PC-9 (cell line): Measurements from ENCODE around the gene RNF220. TPM values are rescaled to one million over a fixed set of nuclear protein-coding genes. Genes with fewer than 3 reads are reported as not detected.

Source experiments
- BruUV-seq: library from RNA; stranded (reverse); fragments of 400-500 nt; replicated peaks from 2 replicates; lab custom pipeline; 2021; lab: Mats Ljungman, UMichigan
- CTCF ChIA-PET: fragments of 300-600 bp; sonication (Branson Sonifier 250); formaldehyde crosslinking; loops from one replicate; lab custom pipeline; 2022; ENCODE audit warnings: antibody characterized with exemption; lab: Charles Lee
- POLR2A ChIA-PET: fragments of 300-600 bp; sonication (Branson Sonifier 250); formaldehyde crosslinking; loops from one replicate; lab custom pipeline; 2022; ENCODE audit warnings: antibody characterized with exemption; ENCODE audit not compliant: unreplicated experiment; lab: Charles Lee
- DNase-seq, 2 experiments: peaks; one replicate each; pipeline versions ENCODE4 v3.0.0 to v3.0.0-alpha.2; 2015 to 2022; ENCODE audit warnings: mixed read lengths in 1 of 2
- H2AFZ ChIP-seq: fragments of 200-600 bp; sonication (generic); 2 replicates; pipeline ENCODE4 v1.8.1; 2017; ENCODE audit warnings: antibody characterized with exemption
- H3F3A ChIP-seq: fragments of 200-600 bp; sonication (generic); 2 replicates; pipeline ENCODE4 v1.8.1; 2017; ENCODE audit warnings: antibody characterized with exemption, mild to moderate bottlenecking, low read depth; ENCODE audit not compliant: insufficient read depth
- H3K27ac ChIP-seq: fragments of 200-600 bp; sonication (generic); 2 replicates; pipeline ENCODE4 v1.6.1; 2016; ENCODE audit warnings: mixed run types
- H3K27me3 ChIP-seq: fragments of 200-600 bp; sonication (generic); 2 replicates; pipeline ENCODE4 v1.6.1; 2016; ENCODE audit warnings: low read depth, mixed run types; ENCODE audit not compliant: insufficient read depth
- H3K36me3 ChIP-seq: fragments of 200-600 bp; sonication (generic); 2 replicates; pipeline ENCODE4 v1.6.1; 2016; ENCODE audit warnings: low read depth, mixed run types
- H3K4me1 ChIP-seq: fragments of 200-600 bp; sonication (generic); replicated peaks from 2 replicates; pipeline ENCODE4 v1.6.1; 2016; ENCODE audit warnings: mixed run types; ENCODE audit not compliant: insufficient read depth
- H3K4me2 ChIP-seq: fragments of 200-600 bp; sonication (generic); 2 replicates; pipeline ENCODE4 v1.6.1; 2017; ENCODE audit warnings: mixed run types
- H3K4me3 ChIP-seq: fragments of 200-600 bp; sonication (generic); 2 replicates; pipeline ENCODE4 v1.6.1; 2016; ENCODE audit warnings: mixed run types
- H3K79me2 ChIP-seq: fragments of 200-600 bp; sonication (generic); 2 replicates; pipeline ENCODE4 v1.6.1; 2017; ENCODE audit warnings: low read depth, mixed run types
- H3K9me2 ChIP-seq: fragments of 200-600 bp; sonication (generic); 2 replicates; pipeline ENCODE4 v1.8.1; 2017; ENCODE audit warnings: mild to moderate bottlenecking; ENCODE audit not compliant: insufficient read depth
- H3K9me3 ChIP-seq: fragments of 200-600 bp; sonication (generic); 2 replicates; pipeline ENCODE4 v1.8.1; 2016; ENCODE audit warnings: low read depth; ENCODE audit not compliant: insufficient read depth
- H4K20me1 ChIP-seq: fragments of 200-600 bp; sonication (generic); 2 replicates; pipeline ENCODE4 v1.8.1; 2017; ENCODE audit not compliant: insufficient read depth
- EZH2 ChIP-seq: fragments of 200-600 bp; sonication (generic); IDR thresholded peaks from 2 replicates; pipeline ENCODE4 v1.8.0; 2017; ENCODE audit warnings: antibody characterized with exemption, low read depth
- intact Hi-C: fragments of 100-400 bp; cut with micrococcal nuclease; formaldehyde crosslinking; loops from one replicate; pipeline ENCODE4 v1.10.0; 2022; ENCODE audit not compliant: unreplicated experiment
- total RNA-seq: library from RNA; stranded (reverse); gene quantifications from 2 replicates; pipeline ENCODE4 v1.2.3, GENCODE V29; 2021
- TF ChIP-seq, protein P1 (sequence below): fragments of 200-600 bp; sonication (generic); conservative IDR thresholded peaks from 2 replicates; pipeline ENCODE4 v1.6.1; 2017; ENCODE audit warnings: mixed run types, antibody characterized with exemption, mild to moderate bottlenecking, moderate library complexity

The RNF220 gene
- total RNA-seq, 1 experiment from 2014 or later: 82.9 TPM

DNA sequence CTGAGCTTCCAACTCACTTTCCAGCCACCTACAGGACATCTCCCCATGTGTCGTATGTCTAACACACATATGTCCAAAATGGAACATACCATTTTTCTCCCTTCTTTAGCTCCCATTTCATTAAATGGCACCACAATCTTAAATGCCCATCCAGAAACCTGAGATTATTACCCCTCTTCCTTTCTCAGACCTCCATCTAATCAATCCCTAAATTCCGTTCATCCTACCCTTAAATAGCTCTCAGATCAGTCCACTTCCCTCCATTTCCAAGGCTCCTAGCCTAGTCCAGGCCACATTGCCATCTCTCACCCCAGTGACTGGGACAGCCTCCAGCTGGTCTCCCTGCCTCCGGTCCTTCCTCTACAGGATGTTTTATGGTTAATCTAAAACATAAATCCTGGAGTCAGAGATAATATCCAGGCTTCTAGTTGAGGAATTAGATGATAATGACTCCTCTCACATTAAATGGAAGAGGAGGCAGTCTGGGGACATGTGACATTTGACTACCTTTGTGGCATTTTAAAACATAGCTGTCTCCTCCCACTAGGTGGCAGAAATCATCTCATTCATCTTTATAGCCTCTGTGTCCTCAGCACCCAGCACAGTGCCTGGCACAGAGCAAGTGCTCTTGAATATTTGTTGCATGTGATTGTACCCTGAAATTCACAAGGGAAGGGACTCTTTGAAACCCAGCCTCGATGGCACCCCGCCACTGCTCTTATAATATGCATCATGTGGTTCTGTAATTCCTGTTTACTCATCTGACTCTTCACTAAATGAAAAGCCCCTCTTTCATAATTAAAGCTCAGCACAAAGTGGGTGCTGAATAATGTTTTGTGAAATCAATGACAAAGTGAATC lies 166.9 kb downstream of the RNF220 start:
- Histone ChIP-seq H3K9me2 (no peaks in the 10 kb centered on the region), H3K79me2 (no peaks in the 10 kb centered on the region), H3K27ac (no peak overlapping the region), H3F3A (no peaks in the 10 kb centered on the region; the same call in 1 of the 2 replicates), H3K4me2 (no peak overlapping the region), H4K20me1 (no peaks in the 10 kb centered on the region), H3K36me3 (no peaks in the 10 kb centered on the region), H3K27me3 (no peaks in the 10 kb centered on the region), H3K4me1 (peaks cover 18% of the 10 kb centered on the region), H3K4me3 (no peak overlapping the region), H2AFZ (no peak overlapping the region), H3K9me3 (no peaks in the 10 kb centered on the region)
- DNase-seq: no peak
- ChIA-PET POLR2A (interaction anchor here (0.6 to 0.7 kb wide), 2 partner anchors 9 to 18 kb away, joined by 3 to 4 read pairs; no protein-coding TSS in a partner anchor), CTCF (interaction anchor here (1.2 to 2.1 kb wide), 4 partner anchors 18 to 182 kb away, joined by 3 to 10 read pairs (median 6); no protein-coding TSS in a partner anchor)
- TF ChIP-seq, protein P1, sequence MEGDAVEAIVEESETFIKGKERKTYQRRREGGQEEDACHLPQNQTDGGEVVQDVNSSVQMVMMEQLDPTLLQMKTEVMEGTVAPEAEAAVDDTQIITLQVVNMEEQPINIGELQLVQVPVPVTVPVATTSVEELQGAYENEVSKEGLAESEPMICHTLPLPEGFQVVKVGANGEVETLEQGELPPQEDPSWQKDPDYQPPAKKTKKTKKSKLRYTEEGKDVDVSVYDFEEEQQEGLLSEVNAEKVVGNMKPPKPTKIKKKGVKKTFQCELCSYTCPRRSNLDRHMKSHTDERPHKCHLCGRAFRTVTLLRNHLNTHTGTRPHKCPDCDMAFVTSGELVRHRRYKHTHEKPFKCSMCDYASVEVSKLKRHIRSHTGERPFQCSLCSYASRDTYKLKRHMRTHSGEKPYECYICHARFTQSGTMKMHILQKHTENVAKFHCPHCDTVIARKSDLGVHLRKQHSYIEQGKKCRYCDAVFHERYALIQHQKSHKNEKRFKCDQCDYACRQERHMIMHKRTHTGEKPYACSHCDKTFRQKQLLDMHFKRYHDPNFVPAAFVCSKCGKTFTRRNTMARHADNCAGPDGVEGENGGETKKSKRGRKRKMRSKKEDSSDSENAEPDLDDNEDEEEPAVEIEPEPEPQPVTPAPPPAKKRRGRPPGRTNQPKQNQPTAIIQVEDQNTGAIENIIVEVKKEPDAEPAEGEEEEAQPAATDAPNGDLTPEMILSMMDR: peak; percentile 76
- TF ChIP-seq EZH2: no peak
- intact Hi-C loops: no loop called here
- BruUV-seq: no TSS peak

DNA sequence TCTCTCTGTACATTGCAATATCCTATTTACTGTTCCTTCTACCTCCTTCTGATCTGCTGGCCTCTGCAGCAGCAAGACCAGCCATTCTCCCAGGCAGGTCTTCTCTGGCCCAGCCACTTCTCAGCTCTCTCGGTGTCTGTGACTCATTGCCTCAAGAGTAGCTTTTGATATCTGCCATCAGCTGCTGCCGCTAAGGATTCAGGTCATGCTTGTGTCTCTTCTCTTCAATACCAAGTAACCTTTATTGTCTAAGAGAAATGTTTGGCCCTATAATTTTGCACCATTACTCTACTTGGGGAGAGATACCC lies 167.5 kb downstream of the RNF220 start:
- Histone ChIP-seq H3K4me3 (no peak overlapping the region), H3K4me2 (no peak overlapping the region), H3K36me3 (no peaks in the 10 kb centered on the region), H3K4me1 (peaks cover 16% of the 10 kb centered on the region), H3K27ac (no peak overlapping the region), H3K9me2 (no peaks in the 10 kb centered on the region), H3F3A (no peaks in the 10 kb centered on the region; the same call in 1 of the 2 replicates), H2AFZ (no peak overlapping the region), H3K9me3 (no peaks in the 10 kb centered on the region), H3K27me3 (no peaks in the 10 kb centered on the region), H4K20me1 (no peaks in the 10 kb centered on the region), H3K79me2 (no peaks in the 10 kb centered on the region)
- no peak for TF ChIP-seq EZH2
- TF ChIP-seq, protein P1: no peak
- CTCF ChIA-PET: interaction anchor here (1.2 to 2.1 kb wide), 4 partner anchors 19 to 182 kb away, joined by 3 to 10 read pairs (median 6); no protein-coding TSS in a partner anchor
- no peak for DNase-seq
- BruUV-seq: no TSS peak
- intact Hi-C loops: no loop called here
- POLR2A ChIA-PET: interaction anchor here (0.7 kb wide), 1 partner anchor 8 kb away, joined by 4 read pairs; no protein-coding TSS in a partner anchor

DNA sequence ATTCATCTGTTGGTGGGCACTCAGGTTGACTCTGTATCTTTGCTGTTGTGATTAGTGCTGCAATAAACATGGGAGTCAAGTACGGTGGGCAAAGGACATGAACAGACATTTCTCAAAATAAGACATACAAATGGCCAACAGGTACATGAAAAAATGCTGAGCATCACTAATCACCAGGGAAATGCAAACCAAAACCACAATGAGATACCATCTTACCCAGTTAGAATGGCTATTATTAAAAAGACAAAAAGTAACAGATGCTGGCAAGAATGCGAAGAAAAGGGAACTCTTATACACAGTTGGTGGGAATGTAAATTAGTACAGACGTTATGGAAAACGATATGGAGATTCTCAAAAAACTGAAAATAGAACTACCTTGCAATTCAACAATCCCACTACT lies 170.3 kb downstream of the RNF220 start:
- no peak overlapping the region for H3K4me3 ChIP-seq
- no peak for DNase-seq
- H3K4me2 ChIP-seq: no peak overlapping the region
- H3F3A ChIP-seq: no peaks in the 10 kb centered on the region
- H3K9me3 ChIP-seq: no peaks in the 10 kb centered on the region
- H3K27ac ChIP-seq: no peak overlapping the region
- H3K4me1 ChIP-seq: no peaks in the 10 kb centered on the region
- intact Hi-C loops: no loop called here
- TF ChIP-seq EZH2: no peak
- TF ChIP-seq, protein P1: no peak
- H3K9me2 ChIP-seq: no peaks in the 10 kb centered on the region
- no peaks in the 10 kb centered on the region for H3K27me3 ChIP-seq
- ChIA-PET CTCF (no interaction called here), POLR2A (no interaction called here)
- no peak overlapping the region for H2AFZ ChIP-seq
- no peaks in the 10 kb centered on the region for H4K20me1 ChIP-seq
- BruUV-seq: no TSS peak
- no peaks in the 10 kb centered on the region for H3K79me2 ChIP-seq
- no peaks in the 10 kb centered on the region for H3K36me3 ChIP-seq
